PC-3 (cell line): ENCODE measurements around the gene CNTNAP3B. TPM values are rescaled to one million over a fixed set of nuclear protein-coding genes. Genes with fewer than 3 reads are reported as not detected.
A peak's percentile ranks its signal among the peaks of the same experiment; 100 is the strongest.
"Not testable (repeated sequence)": the region's sequence is repeated elsewhere in the genome, so short reads cannot be mapped to it uniquely, and the experiment has no call there.

Experiments used
- ATAC-seq: fragments of 200-7000 bp; cut with Tn5 transposase; 2 replicates; pipeline ENCODE4 v1.9.1; 2020; ENCODE audit warnings: mild to moderate bottlenecking, moderate library complexity
- BruUV-seq: library from RNA; stranded (reverse); fragments of 400-500 nt; replicated peaks from 2 replicates; lab custom pipeline; 2021; lab: Mats Ljungman, UMichigan
- CTCF ChIA-PET: fragments of 300-600 bp; sonication (Branson Sonifier 250); formaldehyde crosslinking; loops from one replicate; lab custom pipeline; 2022; ENCODE audit warnings: antibody characterized with exemption; lab: Charles Lee
- POLR2A ChIA-PET: fragments of 300-600 bp; sonication (Branson Sonifier 250); formaldehyde crosslinking; loops from one replicate; lab custom pipeline; 2022; ENCODE audit warnings: antibody characterized with exemption; ENCODE audit not compliant: unreplicated experiment; lab: Charles Lee
- DNase-seq: peaks from one replicate; pipeline ENCODE4 v3.0.0-alpha.2; 2015
- H2AFZ ChIP-seq: fragments of 300-600 bp; sonication (generic); 2 replicates; pipeline ENCODE4 v1.6.0; 2016; ENCODE audit warnings: antibody characterized with exemption, low read length
- H3F3A ChIP-seq: fragments of 300-600 bp; sonication (generic); one replicate; pipeline ENCODE4 v1.6.0; 2017; ENCODE audit warnings: antibody characterized with exemption, low read length, control low read depth, mild to moderate bottlenecking; ENCODE audit not compliant: unreplicated experiment
- H3K27ac ChIP-seq: fragments of 300-600 bp; sonication (generic); 2 replicates; pipeline ENCODE4 v1.5.1; 2016; ENCODE audit warnings: mild to moderate bottlenecking, low read length
- H3K27me3 ChIP-seq: fragments of 300-600 bp; sonication (generic); 2 replicates; pipeline ENCODE4 v1.6.1; 2016; ENCODE audit warnings: low read length, mixed read lengths
- H3K36me3 ChIP-seq: fragments of 300-600 bp; sonication (generic); 2 replicates; pipeline ENCODE4 v1.6.1; 2016; ENCODE audit warnings: low read depth, mixed run types, low read length, mixed read lengths
- H3K4me1 ChIP-seq: fragments of 300-600 bp; sonication (generic); 2 replicates; pipeline ENCODE4 v1.5.1; 2016; ENCODE audit warnings: low read length; ENCODE audit not compliant: insufficient read depth
- H3K4me2 ChIP-seq: fragments of 300-600 bp; sonication (generic); 2 replicates; pipeline ENCODE4 v1.6.0; 2016; ENCODE audit warnings: low read length
- H3K4me3 ChIP-seq: fragments of 300-600 bp; sonication (generic); 2 replicates; pipeline ENCODE4 v1.5.1; 2016; ENCODE audit warnings: mild to moderate bottlenecking, low read length, mixed read lengths
- H3K79me2 ChIP-seq: fragments of 300-600 bp; sonication (generic); 2 replicates; pipeline ENCODE4 v1.6.1; 2017; ENCODE audit warnings: low read length, mixed read lengths
- H3K9ac ChIP-seq: fragments of 300-600 bp; sonication (generic); 2 replicates; pipeline ENCODE4 v1.6.0; 2016; ENCODE audit warnings: mild to moderate bottlenecking, low read length
- H3K9me2 ChIP-seq: fragments of 300-600 bp; sonication (generic); replicated peaks from 2 replicates; pipeline ENCODE4 v1.6.1; 2016; ENCODE audit warnings: mixed run types, low read length, mixed read lengths
- H3K9me3 ChIP-seq: fragments of 300-600 bp; sonication (generic); 2 replicates; pipeline ENCODE4 v1.6.1; 2016; ENCODE audit warnings: low read length, mixed read lengths
- H4K20me1 ChIP-seq: fragments of 300-600 bp; sonication (generic); 2 replicates; pipeline ENCODE4 v1.6.1; 2016; ENCODE audit warnings: low read length, mixed read lengths
- intact Hi-C: fragments of 100-400 bp; cut with micrococcal nuclease; formaldehyde crosslinking; loops from 2 replicates; pipeline ENCODE4 v1.9.0; 2023
- total RNA-seq: library from RNA; depleted of rRNA; stranded (reverse); fragments of >200 nt; gene quantifications from 2 replicates; pipeline ENCODE4 v1.2.3, GENCODE V29; 2014

Gene CNTNAP3B
- total RNA-seq, 1 experiment from 2014 or later, result 10.3 TPM

DNA sequence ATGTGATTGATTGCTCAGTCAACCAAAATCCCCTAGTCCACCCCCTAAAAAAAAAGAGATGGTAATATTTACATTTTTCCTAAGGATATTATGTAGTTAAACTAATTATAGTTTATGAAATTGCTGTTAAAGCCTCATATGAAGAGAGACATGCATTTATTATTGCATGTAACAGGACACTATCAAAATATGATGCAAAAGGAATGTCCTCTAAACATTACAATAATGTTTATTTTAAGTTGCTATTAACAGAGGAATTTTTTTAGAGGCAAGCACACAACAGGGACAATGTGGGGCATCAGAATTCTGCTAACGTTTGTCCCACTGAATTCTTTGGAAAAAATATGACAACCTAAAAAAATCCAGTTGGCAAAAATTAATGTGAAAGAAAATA lies 44.7 kb downstream of the CNTNAP3B start:
- H3K27me3 ChIP-seq, H3K4me1 ChIP-seq, H3F3A ChIP-seq, H4K20me1 ChIP-seq, H3K36me3 ChIP-seq, H2AFZ ChIP-seq, DNase-seq, intact Hi-C loops, H3K79me2 ChIP-seq, BruUV-seq, CTCF ChIA-PET, POLR2A ChIA-PET, H3K9me3 ChIP-seq, H3K27ac ChIP-seq, H3K9ac ChIP-seq, H3K9me2 ChIP-seq, H3K4me3 ChIP-seq, H3K4me2 ChIP-seq: not testable (repeated sequence)
- ATAC-seq, result peak; percentile 80

DNA sequence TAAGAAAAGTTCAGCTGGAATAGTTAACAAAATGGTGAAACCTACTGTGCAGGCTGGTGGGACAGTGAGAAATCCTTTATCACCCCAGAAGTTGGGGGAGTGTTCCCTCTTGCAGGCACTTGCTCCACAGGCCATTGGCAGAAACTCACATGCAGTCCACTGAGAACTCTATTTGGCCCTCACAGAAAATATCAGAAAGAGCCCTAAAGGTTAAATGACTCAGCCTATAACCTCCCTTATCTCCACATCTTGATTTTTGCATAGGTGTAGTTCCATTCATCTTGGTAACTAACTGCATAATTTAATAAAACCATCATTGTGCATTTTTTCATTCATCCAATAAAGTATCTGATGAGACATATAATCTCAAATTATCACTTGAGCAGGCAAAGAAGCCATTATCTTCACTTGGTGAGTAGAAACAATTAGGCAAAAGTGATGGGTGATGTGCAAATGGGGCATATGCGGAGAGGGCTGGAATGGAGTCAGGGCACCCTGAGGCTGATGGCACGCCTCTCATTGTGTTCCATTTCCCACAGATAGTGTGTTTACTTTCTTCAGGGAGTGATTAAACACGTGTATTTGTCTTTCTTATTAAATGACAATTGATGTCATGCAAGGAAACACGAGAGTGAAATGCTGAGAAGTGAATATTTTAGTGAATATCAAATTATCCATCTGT lies 45.2 kb downstream of the CNTNAP3B start:
- BruUV-seq, H3K4me2 ChIP-seq, H3K9me3 ChIP-seq, H3K27ac ChIP-seq, H3K9me2 ChIP-seq, H3K9ac ChIP-seq, H2AFZ ChIP-seq, H3K79me2 ChIP-seq, POLR2A ChIA-PET, intact Hi-C loops, H3K4me3 ChIP-seq, H4K20me1 ChIP-seq, DNase-seq, H3K4me1 ChIP-seq, CTCF ChIA-PET, H3F3A ChIP-seq, H3K27me3 ChIP-seq, H3K36me3 ChIP-seq: not testable (repeated sequence)
- peak; percentile 43 for ATAC-seq

DNA sequence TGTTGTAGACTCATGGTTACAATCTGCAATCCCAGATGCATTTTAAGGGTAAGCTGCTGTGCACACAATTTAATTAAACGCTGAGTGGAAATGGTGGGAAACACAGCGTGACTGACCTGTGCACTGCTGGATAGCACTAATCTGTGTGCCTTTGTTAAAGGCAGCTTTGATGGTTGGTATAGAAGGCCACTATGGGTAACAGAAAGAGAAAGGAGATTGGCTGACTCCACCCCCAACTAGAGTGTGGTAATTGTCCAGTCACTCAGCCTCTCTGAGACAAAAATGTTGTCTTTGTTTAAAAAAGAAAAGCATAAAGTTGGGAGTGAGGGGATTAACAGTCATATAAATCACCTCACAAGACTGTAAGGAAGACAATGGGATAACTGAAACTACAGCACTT lies 48.9 kb downstream of the CNTNAP3B start:
- CTCF ChIA-PET, BruUV-seq, H3K36me3 ChIP-seq, H3K9me2 ChIP-seq, intact Hi-C loops, POLR2A ChIA-PET, DNase-seq, ATAC-seq, H4K20me1 ChIP-seq, H3K9me3 ChIP-seq, H3K27ac ChIP-seq, H3K4me1 ChIP-seq, H3K79me2 ChIP-seq, H3K9ac ChIP-seq, H3K4me3 ChIP-seq, H3K27me3 ChIP-seq, H3K4me2 ChIP-seq, H2AFZ ChIP-seq, H3F3A ChIP-seq: not testable (repeated sequence)

DNA sequence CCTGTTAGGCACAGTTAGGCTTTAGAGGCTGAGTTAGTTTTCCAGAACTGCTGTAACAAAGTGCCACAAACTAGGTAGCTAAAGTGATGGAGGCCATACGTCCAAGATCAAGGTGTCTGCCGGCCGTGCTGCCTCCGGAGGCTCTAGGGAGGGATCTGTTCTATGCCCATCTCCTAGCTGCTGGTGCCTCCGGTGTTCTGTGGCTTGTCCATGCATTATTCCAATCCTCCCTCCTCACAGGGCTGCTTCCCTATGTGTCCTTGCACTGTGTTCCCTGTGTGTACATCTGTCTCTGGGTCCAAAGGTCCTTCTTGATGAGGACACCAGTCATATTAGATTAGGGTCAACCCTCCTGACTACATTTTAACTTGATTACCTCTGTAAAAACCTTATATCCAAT lies 54.4 kb downstream of the CNTNAP3B start:
- H4K20me1 ChIP-seq, H3F3A ChIP-seq, intact Hi-C loops, H3K36me3 ChIP-seq, H3K9ac ChIP-seq, POLR2A ChIA-PET, H3K4me2 ChIP-seq, H3K27ac ChIP-seq, H2AFZ ChIP-seq, H3K27me3 ChIP-seq, ATAC-seq, CTCF ChIA-PET, DNase-seq, H3K4me1 ChIP-seq, H3K4me3 ChIP-seq, H3K9me2 ChIP-seq, BruUV-seq, H3K9me3 ChIP-seq, H3K79me2 ChIP-seq: not testable (repeated sequence)

DNA sequence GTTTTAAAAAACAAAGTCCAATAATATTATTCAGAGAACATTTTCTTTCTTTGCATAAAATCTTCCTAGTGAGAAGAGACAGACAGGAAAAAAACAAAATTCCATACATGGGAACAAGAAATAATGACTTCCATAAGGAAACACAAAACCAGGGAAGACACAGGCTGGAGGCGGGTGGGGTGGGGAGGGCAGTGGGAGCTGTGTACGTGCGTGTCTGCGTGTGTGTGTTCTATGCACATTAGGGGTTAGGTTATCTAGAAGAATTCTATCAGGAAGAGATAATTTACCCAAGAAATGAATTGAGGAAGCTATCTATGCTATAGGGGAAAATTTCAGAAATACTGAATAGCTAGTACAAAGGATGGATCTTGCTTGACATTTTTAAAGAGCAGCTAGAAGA lies 58.2 kb downstream of the CNTNAP3B start:
- H3K9ac ChIP-seq, H2AFZ ChIP-seq, H3K4me1 ChIP-seq, H3K4me3 ChIP-seq, H3K4me2 ChIP-seq, H3K9me2 ChIP-seq, BruUV-seq, POLR2A ChIA-PET, H3K79me2 ChIP-seq, H3K27me3 ChIP-seq, CTCF ChIA-PET, ATAC-seq, DNase-seq, H3K27ac ChIP-seq, H3F3A ChIP-seq, H3K9me3 ChIP-seq, H4K20me1 ChIP-seq, H3K36me3 ChIP-seq, intact Hi-C loops: not testable (repeated sequence)

DNA sequence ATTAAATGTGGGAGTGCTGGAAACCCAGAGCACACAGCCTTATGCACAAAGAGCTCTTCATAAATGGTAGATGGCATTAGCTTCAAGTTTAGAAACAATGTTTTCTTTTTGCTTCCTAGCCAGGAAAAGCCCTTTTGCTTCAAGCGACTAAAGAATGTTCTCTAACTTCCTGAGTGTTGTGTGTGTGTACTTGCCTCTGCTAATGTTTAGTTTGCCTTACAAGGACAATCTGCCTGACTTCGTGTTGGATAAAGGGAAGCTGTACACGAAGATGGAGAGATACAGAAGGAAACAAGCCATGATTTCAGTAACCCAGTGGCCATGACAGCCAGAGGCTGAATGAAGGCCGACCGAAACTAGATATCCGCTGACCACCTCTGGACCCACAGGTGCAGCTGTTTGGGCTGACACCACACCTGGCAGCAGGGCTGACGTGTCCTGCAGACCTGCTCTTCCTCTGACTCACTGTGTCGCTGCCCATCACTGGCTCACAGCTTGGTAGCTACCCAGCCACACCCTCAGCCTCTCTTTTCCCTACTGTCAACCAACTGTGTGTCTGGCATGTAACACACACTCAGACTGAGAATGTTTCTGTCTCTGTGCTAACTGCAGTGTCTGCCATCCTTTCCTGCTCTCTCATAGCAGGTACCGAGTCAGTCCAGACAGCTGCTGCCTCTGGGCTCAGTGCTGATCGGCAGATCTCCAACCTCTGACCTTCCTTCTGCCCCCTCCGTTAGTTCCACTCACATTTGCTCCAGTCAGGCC lies 59.0 kb downstream of the CNTNAP3B start:
- H3K4me1 ChIP-seq, H3K79me2 ChIP-seq, H3K4me2 ChIP-seq, BruUV-seq, H3K27me3 ChIP-seq, DNase-seq, H4K20me1 ChIP-seq, H3K27ac ChIP-seq, H2AFZ ChIP-seq, H3K9ac ChIP-seq, H3K36me3 ChIP-seq, POLR2A ChIA-PET, H3F3A ChIP-seq, H3K4me3 ChIP-seq, H3K9me3 ChIP-seq, H3K9me2 ChIP-seq, CTCF ChIA-PET, intact Hi-C loops: not testable (repeated sequence)
- peak; percentile 89 for ATAC-seq
